ENCODE data around the gene TFEB.

DNA sequence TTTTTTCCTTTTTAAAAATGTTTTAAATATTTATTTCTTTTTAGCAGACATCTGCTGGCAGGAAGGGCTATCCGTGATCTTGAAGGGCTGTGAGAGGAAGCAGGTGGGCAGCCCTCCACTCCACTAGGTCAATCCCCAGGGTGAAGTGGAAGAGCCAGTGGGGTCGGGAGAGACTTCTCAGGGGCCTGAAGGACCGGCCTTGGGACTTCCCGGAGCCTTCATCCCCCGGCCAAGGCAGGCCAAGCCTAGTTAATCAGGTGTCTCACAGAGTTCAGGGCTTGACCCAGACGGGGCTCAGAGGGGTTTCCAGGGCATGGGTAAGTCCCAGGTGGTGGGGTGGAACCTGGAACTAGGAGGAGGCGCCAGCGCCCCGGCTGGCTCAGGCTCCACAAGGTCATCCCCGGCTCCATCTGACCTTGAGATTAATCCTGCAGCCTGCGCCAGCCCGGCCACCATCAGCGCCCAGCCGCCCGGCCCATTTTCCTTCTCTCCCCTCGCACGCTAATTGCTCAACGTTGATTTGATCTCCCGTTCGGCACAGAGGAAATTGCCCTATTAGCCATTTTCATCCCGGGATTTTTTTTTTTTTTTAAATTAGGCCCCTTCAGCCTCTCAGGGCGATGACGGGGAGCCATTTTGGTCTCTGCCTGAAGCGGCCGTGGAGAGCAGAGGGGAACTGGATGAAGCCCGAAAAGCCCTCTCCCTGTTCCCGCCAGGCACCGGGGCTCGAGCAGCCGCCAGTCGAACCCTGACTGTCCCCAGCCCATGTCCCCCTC is 52.7 kb downstream of the TFEB start:
- TF ChIP-seq, protein P1, sequence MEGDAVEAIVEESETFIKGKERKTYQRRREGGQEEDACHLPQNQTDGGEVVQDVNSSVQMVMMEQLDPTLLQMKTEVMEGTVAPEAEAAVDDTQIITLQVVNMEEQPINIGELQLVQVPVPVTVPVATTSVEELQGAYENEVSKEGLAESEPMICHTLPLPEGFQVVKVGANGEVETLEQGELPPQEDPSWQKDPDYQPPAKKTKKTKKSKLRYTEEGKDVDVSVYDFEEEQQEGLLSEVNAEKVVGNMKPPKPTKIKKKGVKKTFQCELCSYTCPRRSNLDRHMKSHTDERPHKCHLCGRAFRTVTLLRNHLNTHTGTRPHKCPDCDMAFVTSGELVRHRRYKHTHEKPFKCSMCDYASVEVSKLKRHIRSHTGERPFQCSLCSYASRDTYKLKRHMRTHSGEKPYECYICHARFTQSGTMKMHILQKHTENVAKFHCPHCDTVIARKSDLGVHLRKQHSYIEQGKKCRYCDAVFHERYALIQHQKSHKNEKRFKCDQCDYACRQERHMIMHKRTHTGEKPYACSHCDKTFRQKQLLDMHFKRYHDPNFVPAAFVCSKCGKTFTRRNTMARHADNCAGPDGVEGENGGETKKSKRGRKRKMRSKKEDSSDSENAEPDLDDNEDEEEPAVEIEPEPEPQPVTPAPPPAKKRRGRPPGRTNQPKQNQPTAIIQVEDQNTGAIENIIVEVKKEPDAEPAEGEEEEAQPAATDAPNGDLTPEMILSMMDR (IDR thresholded peaks at IDR 0.05) = no peak
- TF ChIP-seq POLR2A (IDR thresholded peaks at IDR 0.05) = no peak
- TF ChIP-seq POLR2AphosphoS5 (IDR thresholded peaks at IDR 0.05; ENCODE audit: insufficient read depth in 1 of 2, low read depth in 1 of 2) = peak in 1 of 2 donors; percentile 1
